Fibroblast of skin of abdomen (primary cell): Measurements from ENCODE around the gene ALKBH1. TPM values are rescaled to one million over a fixed set of nuclear protein-coding genes. Genes with fewer than 3 reads are reported as not detected.
"Not testable (repeated sequence)": the region's sequence is repeated elsewhere in the genome, so short reads cannot be mapped to it uniquely, and the experiment has no call there.

Experiments
- DNase-seq: peaks from one replicate; pipeline ENCODE4 v3.0.0-alpha.2; 2013
- polyA plus RNA-seq, 2 experiments: library from polyadenylated mRNA; unstranded; fragments of 120-200 nt; gene quantifications; one replicate each; pipeline ENCODE4 v1.2.1, GENCODE V29; 2013; ENCODE audit not compliant: insufficient read length in 2 of 2

The ALKBH1 gene
- 10.4 TPM for polyA plus RNA-seq (2013, experiment 1 of 2; ENCODE audit: insufficient read length)
- polyA plus RNA-seq (2013, experiment 2 of 2; ENCODE audit: insufficient read length), result 8.6 TPM

- DNase-seq, result peak; percentile 80
These were observed at the start of gene ALKBH1, which contains the start of gene SLIRP for GRCh38 chr14:77707724-77708408. TSS of gene ALKBH1 (minus strand) at chr14:77708023. CDS start at chr14:77708004, 19 bp downstream. TSS of gene SLIRP (plus strand) at chr14:77708103. CDS start at chr14:77708112, 9 bp downstream.

GRCh38 chr14:77752799-77753516, 45.1 kb upstream of the ALKBH1 start:
- DNase-seq, result peak; percentile 6

GRCh38 chr14:77752266-77752665, 44.4 kb upstream of the ALKBH1 start:
- DNase-seq, result no peak

GRCh38 chr14:77747425-77747824, 39.6 kb upstream of the ALKBH1 start:
- DNase-seq, result not testable (repeated sequence)

- DNase-seq, result no peak
These were observed 38.4 kb upstream of the ALKBH1 start for GRCh38 chr14:77746064-77746702.

- no peak for DNase-seq
These were observed 33.6 kb upstream of the ALKBH1 start for GRCh38 chr14:77741438-77741837.

GRCh38 chr14:77738559-77739250, 30.9 kb upstream of the ALKBH1 start:
- peak; percentile 2 for DNase-seq

GRCh38 chr14:77730976-77731497, 23.2 kb upstream of the ALKBH1 start:
- peak; percentile 20 for DNase-seq

GRCh38 chr14:77722301-77722700, 14.5 kb upstream of the ALKBH1 start:
- DNase-seq, result no peak

- DNase-seq, result no peak
These were observed 13.6 kb upstream of the ALKBH1 start for GRCh38 chr14:77721437-77721836.

GRCh38 chr14:77717608-77718305, 9.9 kb upstream of the ALKBH1 start:
- no peak for DNase-seq

- no peak for DNase-seq
These were observed 7.1 kb upstream of the ALKBH1 start for GRCh38 chr14:77714926-77715325.

GRCh38 chr14:77710364-77710763, 2.5 kb upstream of the ALKBH1 start:
- DNase-seq, result no peak

GRCh38 chr14:77709412-77709811, 1.6 kb upstream of the ALKBH1 start:
- no peak for DNase-seq

GRCh38 chr14:77708749-77709148, 926 bp upstream of the ALKBH1 start:
- DNase-seq, result no peak

- peak; percentile 49 for DNase-seq
These were observed 484 bp downstream of the ALKBH1 start for GRCh38 chr14:77707355-77707723.

GRCh38 chr14:77691259-77691658, 16.6 kb downstream of the ALKBH1 start:
- DNase-seq, result no peak

- DNase-seq, result peak; percentile 12
These were observed 25.7 kb downstream of the ALKBH1 start for GRCh38 chr14:77682158-77682553.

- DNase-seq, result no peak
These were observed 26.3 kb downstream of the ALKBH1 start for GRCh38 chr14:77681196-77682157.

GRCh38 chr14:77674931-77675330, 32.9 kb downstream of the ALKBH1 start:
- no peak for DNase-seq

- no peak for DNase-seq
These were observed 34.6 kb downstream of the ALKBH1 start for GRCh38 chr14:77673193-77673592.
